Activated CD8-positive, alpha-beta T cell treated with anti-CD3 and anti-CD28 coated beads for 36 hours (primary cell): ENCODE measurements around the gene AGPAT2. TPM values are rescaled to one million over a fixed set of nuclear protein-coding genes. Genes with fewer than 3 reads are reported as not detected.

Source experiments
- ATAC-seq: fragments of 200-7000 bp; cut with Tn5 transposase; one replicate; pipeline ENCODE4 v1.10.0; 2021; ENCODE audit warnings: mild to moderate bottlenecking, moderate library complexity
- CTCF ChIA-PET: fragments of 350-600 bp; sonication (Branson Sonifier 250); formaldehyde crosslinking; loops from one replicate; lab custom pipeline; 2021; ENCODE audit warnings: antibody characterized with exemption; lab: Charles Lee
- POLR2A ChIA-PET: fragments of 350-600 bp; sonication (Branson Sonifier 250); formaldehyde crosslinking; loops from one replicate; lab custom pipeline; 2021; ENCODE audit warnings: antibody characterized with exemption; lab: Charles Lee
- DNase-seq: peaks from one replicate; pipeline ENCODE4 v3.0.0-alpha.2; 2020
- H3K27ac Mint-ChIP-seq: one replicate; pipeline ENCODE4 v1.8.0; 2021; ENCODE audit warnings: mild to moderate bottlenecking, mixed read lengths
- H3K27me3 Mint-ChIP-seq: one replicate; pipeline ENCODE4 v1.8.0; 2021; ENCODE audit warnings: mixed read lengths
- H3K36me3 Mint-ChIP-seq: one replicate; pipeline ENCODE4 v1.8.0; 2021; ENCODE audit warnings: low read depth, mixed read lengths
- H3K4me1 Mint-ChIP-seq: one replicate; pipeline ENCODE4 v1.8.0; 2021; ENCODE audit warnings: low read depth, mixed read lengths
- H3K4me3 Mint-ChIP-seq: one replicate; pipeline ENCODE4 v1.8.0; 2021; ENCODE audit warnings: mild to moderate bottlenecking, moderate library complexity, mixed read lengths
- H3K9me3 Mint-ChIP-seq: one replicate; pipeline ENCODE4 v1.8.0; 2021; ENCODE audit warnings: mixed read lengths
- CTCF ChIP-seq: fragments of 200-600 bp; IDR thresholded peaks from one replicate; pipeline ENCODE4 v1.8.0; 2022; ENCODE audit warnings: antibody characterized with exemption, mild to moderate bottlenecking
- intact Hi-C: fragments of 100-400 bp; cut with micrococcal nuclease; formaldehyde crosslinking; loops from one replicate; pipeline ENCODE4 v1.10.0; 2022
- total RNA-seq, 2 experiments: library from RNA; stranded (reverse); gene quantifications; one replicate each; pipeline ENCODE4 v1.2.3, GENCODE V29; 2021

Gene AGPAT2
- total RNA-seq, 2 experiments from 2014 or later, result 11.3 to 11.8 TPM

- Mint-ChIP-seq H3K27ac (no peak overlapping the region), H3K4me3 (peak overlapping the region; percentile 100), H3K36me3 (peaks cover 39% of the 10 kb centered on the region), H3K4me1 (peaks cover 46% of the 10 kb centered on the region), H3K9me3 (no peaks in the 10 kb centered on the region), H3K27me3 (no peaks in the 10 kb centered on the region)
- TF ChIP-seq CTCF, result peak; percentile 90
- CTCF ChIA-PET, result interaction anchor here (0.9 to 4.4 kb wide), 8 partner anchors 10 to 180 kb away, joined by 3 to 15 read pairs (median 3); no protein-coding TSS in a partner anchor
- POLR2A ChIA-PET, result interaction anchor here (0.5 to 5.6 kb wide), 32 partner anchors 8 to 401 kb away, joined by 3 to 44 read pairs (median 4); partner anchors contain the start of gene LCN6
- peak; percentile 77 for ATAC-seq
- intact Hi-C loops, result no loop called here
- DNase-seq, result peak; percentile 90
Observed at GRCh38 chr9:136728080-136728547, 40.9 kb upstream of the AGPAT2 start.

GRCh38 chr9:136726631-136727191, 39.5 kb upstream of the AGPAT2 start:
- H3K4me3 Mint-ChIP-seq, result peak overlapping the region; percentile 100
- peak; percentile 45 for ATAC-seq
- H3K9me3 Mint-ChIP-seq, result no peaks in the 10 kb centered on the region
- peaks cover 40% of the 10 kb centered on the region for H3K4me1 Mint-ChIP-seq
- no peaks in the 10 kb centered on the region for H3K27me3 Mint-ChIP-seq
- TF ChIP-seq CTCF, result peak; percentile 63
- intact Hi-C loops, result no loop called here
- H3K27ac Mint-ChIP-seq, result peak overlapping the region; percentile 97
- peak; percentile 70 for DNase-seq
- POLR2A ChIA-PET, result interaction anchor here (0.5 to 5.6 kb wide), 23 partner anchors 8 to 375 kb away, joined by 3 to 44 read pairs (median 5); no protein-coding TSS in a partner anchor
- CTCF ChIA-PET, result interaction anchor here (0.9 to 4.4 kb wide), 12 partner anchors 8 to 193 kb away, joined by 3 to 15 read pairs (median 3); partner anchors contain the start of gene LCN8
- peaks cover 40% of the 10 kb centered on the region for H3K36me3 Mint-ChIP-seq

- peak overlapping the region; percentile 100 for H3K4me3 Mint-ChIP-seq
- peak overlapping the region; percentile 97 for H3K27ac Mint-ChIP-seq
- TF ChIP-seq CTCF, result no peak
- CTCF ChIA-PET, result interaction anchor here (0.9 to 1.5 kb wide), 6 partner anchors 12 to 193 kb away, joined by 3 read pairs; no protein-coding TSS in a partner anchor
- no peaks in the 10 kb centered on the region for H3K9me3 Mint-ChIP-seq
- ATAC-seq (no peak), DNase-seq (no peak)
- intact Hi-C loops, result no loop called here
- H3K36me3 Mint-ChIP-seq, result peaks cover 40% of the 10 kb centered on the region
- H3K27me3 Mint-ChIP-seq, result no peaks in the 10 kb centered on the region
- H3K4me1 Mint-ChIP-seq, result peaks cover 39% of the 10 kb centered on the region
- POLR2A ChIA-PET, result interaction anchor here (0.6 to 5.6 kb wide), 10 partner anchors 8 to 370 kb away, joined by 3 to 44 read pairs (median 4); no protein-coding TSS in a partner anchor
Observed at GRCh38 chr9:136726118-136726517, 38.9 kb upstream of the AGPAT2 start.

- peaks cover 40% of the 10 kb centered on the region for H3K36me3 Mint-ChIP-seq
- H3K27me3 Mint-ChIP-seq, result no peaks in the 10 kb centered on the region
- no peak for ATAC-seq
- CTCF ChIA-PET, result interaction anchor here (0.6 to 1.5 kb wide), 3 partner anchors 30 to 841 kb away, joined by 3 read pairs; no protein-coding TSS in a partner anchor
- peak overlapping the region; percentile 100 for H3K4me3 Mint-ChIP-seq
- TF ChIP-seq CTCF, result no peak
- H3K4me1 Mint-ChIP-seq, result peaks cover 40% of the 10 kb centered on the region
- intact Hi-C loops, result no loop called here
- no peak for DNase-seq
- H3K9me3 Mint-ChIP-seq, result no peaks in the 10 kb centered on the region
- H3K27ac Mint-ChIP-seq, result peak overlapping the region; percentile 57
- POLR2A ChIA-PET, result interaction anchor here (0.6 to 5.6 kb wide), 6 partner anchors 9 to 369 kb away, joined by 3 to 44 read pairs (median 3); no protein-coding TSS in a partner anchor
Observed at GRCh38 chr9:136725612-136726011, 38.4 kb upstream of the AGPAT2 start.
